ENCODE measurements around the gene COMMD7. TPM values are rescaled to one million over a fixed set of nuclear protein-coding genes. Genes with fewer than 3 reads are reported as not detected.

The COMMD7 gene
- polyA plus RNA-seq, 1 donor from 2014 or later: 35.6 TPM

DNA sequence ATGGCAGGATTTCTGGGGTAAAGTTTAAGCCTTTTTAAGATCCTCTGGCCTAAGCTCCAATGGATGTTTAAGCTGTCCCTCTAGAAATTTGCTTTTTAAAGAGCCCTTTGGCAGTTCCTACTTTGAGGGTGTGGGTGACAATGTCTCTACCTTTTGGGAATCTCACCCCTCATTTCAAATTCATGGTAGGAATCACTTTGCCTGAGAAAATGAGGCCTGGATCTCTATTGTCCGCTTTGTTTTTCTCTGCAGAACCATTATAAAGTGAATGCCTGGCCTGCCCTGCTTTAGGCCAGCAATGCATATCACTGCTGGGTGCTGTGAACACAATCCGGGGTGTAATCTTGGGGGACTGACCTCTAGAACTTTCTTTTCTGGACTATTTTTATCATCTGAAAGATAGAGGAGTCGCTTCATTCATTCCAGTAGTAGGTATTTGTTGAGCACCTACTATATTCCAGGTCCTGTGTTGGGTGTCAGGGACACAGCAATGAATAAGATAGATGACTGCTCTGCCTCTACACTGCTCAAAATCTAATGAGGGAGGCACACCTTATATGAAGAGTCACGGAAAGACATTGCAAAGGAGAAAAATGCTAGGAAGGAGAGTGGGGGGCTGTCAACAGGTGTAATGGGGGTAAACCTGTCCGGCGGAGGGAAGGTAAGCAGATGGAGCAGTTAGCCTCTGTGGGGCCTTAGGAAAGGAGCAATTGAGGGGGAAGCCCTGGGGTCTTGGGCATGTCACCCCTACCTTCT, 8.6 kb upstream of the COMMD7 start:
- TF ChIP-seq MXI1 (conservative IDR thresholded peaks at IDR 0.05; ENCODE audit: poor library complexity, severe bottlenecking) (no peak), POLR2AphosphoS5 (IDR thresholded peaks at IDR 0.05) (no peak), EZH2 (IDR thresholded peaks at IDR 0.05; ENCODE audit: borderline replicate concordance, insufficient read depth, low read length, poor library complexity, severe bottlenecking) (no peak), SMC3 (conservative IDR thresholded peaks at IDR 0.05; ENCODE audit: poor library complexity) (no peak), EP300 (conservative IDR thresholded peaks at IDR 0.05; ENCODE audit: poor library complexity, severe bottlenecking) (no peak), RAD21 (conservative IDR thresholded peaks at IDR 0.05) (no peak), TAF1 (IDR thresholded peaks at IDR 0.05; ENCODE audit: low read depth) (no peak)
- TF ChIP-seq, protein P1, sequence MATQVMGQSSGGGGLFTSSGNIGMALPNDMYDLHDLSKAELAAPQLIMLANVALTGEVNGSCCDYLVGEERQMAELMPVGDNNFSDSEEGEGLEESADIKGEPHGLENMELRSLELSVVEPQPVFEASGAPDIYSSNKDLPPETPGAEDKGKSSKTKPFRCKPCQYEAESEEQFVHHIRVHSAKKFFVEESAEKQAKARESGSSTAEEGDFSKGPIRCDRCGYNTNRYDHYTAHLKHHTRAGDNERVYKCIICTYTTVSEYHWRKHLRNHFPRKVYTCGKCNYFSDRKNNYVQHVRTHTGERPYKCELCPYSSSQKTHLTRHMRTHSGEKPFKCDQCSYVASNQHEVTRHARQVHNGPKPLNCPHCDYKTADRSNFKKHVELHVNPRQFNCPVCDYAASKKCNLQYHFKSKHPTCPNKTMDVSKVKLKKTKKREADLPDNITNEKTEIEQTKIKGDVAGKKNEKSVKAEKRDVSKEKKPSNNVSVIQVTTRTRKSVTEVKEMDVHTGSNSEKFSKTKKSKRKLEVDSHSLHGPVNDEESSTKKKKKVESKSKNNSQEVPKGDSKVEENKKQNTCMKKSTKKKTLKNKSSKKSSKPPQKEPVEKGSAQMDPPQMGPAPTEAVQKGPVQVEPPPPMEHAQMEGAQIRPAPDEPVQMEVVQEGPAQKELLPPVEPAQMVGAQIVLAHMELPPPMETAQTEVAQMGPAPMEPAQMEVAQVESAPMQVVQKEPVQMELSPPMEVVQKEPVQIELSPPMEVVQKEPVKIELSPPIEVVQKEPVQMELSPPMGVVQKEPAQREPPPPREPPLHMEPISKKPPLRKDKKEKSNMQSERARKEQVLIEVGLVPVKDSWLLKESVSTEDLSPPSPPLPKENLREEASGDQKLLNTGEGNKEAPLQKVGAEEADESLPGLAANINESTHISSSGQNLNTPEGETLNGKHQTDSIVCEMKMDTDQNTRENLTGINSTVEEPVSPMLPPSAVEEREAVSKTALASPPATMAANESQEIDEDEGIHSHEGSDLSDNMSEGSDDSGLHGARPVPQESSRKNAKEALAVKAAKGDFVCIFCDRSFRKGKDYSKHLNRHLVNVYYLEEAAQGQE (IDR thresholded peaks at IDR 0.05; ENCODE audit: borderline replicate concordance): no peak
- TF ChIP-seq, protein P2, sequence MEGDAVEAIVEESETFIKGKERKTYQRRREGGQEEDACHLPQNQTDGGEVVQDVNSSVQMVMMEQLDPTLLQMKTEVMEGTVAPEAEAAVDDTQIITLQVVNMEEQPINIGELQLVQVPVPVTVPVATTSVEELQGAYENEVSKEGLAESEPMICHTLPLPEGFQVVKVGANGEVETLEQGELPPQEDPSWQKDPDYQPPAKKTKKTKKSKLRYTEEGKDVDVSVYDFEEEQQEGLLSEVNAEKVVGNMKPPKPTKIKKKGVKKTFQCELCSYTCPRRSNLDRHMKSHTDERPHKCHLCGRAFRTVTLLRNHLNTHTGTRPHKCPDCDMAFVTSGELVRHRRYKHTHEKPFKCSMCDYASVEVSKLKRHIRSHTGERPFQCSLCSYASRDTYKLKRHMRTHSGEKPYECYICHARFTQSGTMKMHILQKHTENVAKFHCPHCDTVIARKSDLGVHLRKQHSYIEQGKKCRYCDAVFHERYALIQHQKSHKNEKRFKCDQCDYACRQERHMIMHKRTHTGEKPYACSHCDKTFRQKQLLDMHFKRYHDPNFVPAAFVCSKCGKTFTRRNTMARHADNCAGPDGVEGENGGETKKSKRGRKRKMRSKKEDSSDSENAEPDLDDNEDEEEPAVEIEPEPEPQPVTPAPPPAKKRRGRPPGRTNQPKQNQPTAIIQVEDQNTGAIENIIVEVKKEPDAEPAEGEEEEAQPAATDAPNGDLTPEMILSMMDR (IDR thresholded peaks at IDR 0.05; ENCODE audit: poor library complexity, severe bottlenecking): no peak
- no peak overlapping the region for H3K27ac ChIP-seq (ENCODE audit: low read length)
- H3K4me3 ChIP-seq (ENCODE audit: low read length): no peak overlapping the region
- no peaks in the 10 kb centered on the region for H3K79me2 ChIP-seq (replicated peaks; ENCODE audit: insufficient read depth, low read length)
- H4K20me1 ChIP-seq (ENCODE audit: insufficient read depth): no peaks in the 10 kb centered on the region
- H3F3A ChIP-seq (ENCODE audit: insufficient read depth, low read length, poor library complexity, severe bottlenecking): no peaks in the 10 kb centered on the region
- H3K9ac ChIP-seq (ENCODE audit: low read length): no peak overlapping the region
- H3K9me2 ChIP-seq (ENCODE audit: insufficient read depth, low read length): no peaks in the 10 kb centered on the region
- H3K27me3 ChIP-seq (ENCODE audit: insufficient read depth, low read depth, low read length): no peaks in the 10 kb centered on the region
- H3K36me3 ChIP-seq (ENCODE audit: insufficient read depth, low read length): no peaks in the 10 kb centered on the region
- no peak overlapping the region for H3K4me2 ChIP-seq (ENCODE audit: low read length)
- H2AFZ ChIP-seq (ENCODE audit: low read depth, low read length): no peak overlapping the region
- H3K9me3 ChIP-seq (ENCODE audit: low read length): no peaks in the 10 kb centered on the region

DNA sequence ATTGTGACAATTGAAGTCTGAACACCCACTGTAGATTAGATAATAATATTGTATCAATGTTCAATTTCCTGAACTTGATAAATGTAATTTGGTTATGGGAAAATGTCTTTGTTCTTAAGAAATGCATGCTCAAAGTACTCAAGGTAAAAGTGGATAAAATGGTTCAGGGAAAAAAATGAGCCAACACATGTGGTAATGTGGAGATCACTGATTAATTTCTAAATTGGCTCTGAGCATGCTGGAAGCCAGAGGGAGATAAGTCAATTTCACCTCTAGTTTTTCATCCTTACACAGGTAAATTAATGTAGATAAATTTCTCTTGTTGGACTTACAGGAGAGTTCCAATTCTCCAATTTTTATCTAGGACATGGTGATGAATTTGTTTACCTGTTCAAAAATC, 8.0 kb upstream of the COMMD7 start:
- no peaks in the 10 kb centered on the region for H3K36me3 ChIP-seq (ENCODE audit: insufficient read depth, low read length)
- no peaks in the 10 kb centered on the region for H3K9me2 ChIP-seq (ENCODE audit: insufficient read depth, low read length)
- no peaks in the 10 kb centered on the region for H4K20me1 ChIP-seq (ENCODE audit: insufficient read depth)
- H2AFZ ChIP-seq (ENCODE audit: low read depth, low read length): no peak overlapping the region
- H3K27ac ChIP-seq (ENCODE audit: low read length): no peak overlapping the region
- H3K9ac ChIP-seq (ENCODE audit: low read length): no peak overlapping the region
- TF ChIP-seq TAF1 (IDR thresholded peaks at IDR 0.05; ENCODE audit: low read depth): no peak
- H3K79me2 ChIP-seq (replicated peaks; ENCODE audit: insufficient read depth, low read length): no peaks in the 10 kb centered on the region
- H3K9me3 ChIP-seq (ENCODE audit: low read length): no peaks in the 10 kb centered on the region
- no peak overlapping the region for H3K4me3 ChIP-seq (ENCODE audit: low read length)
- H3K27me3 ChIP-seq (ENCODE audit: insufficient read depth, low read depth, low read length): no peaks in the 10 kb centered on the region
- no peaks in the 10 kb centered on the region for H3F3A ChIP-seq (ENCODE audit: insufficient read depth, low read length, poor library complexity, severe bottlenecking)
- H3K4me2 ChIP-seq (ENCODE audit: low read length): no peak overlapping the region

Measured in neural cell (in vitro differentiated cells).